Mesothelial cell of epicardium (in vitro differentiated cells): ENCODE measurements around the gene CIAPIN1. TPM values are rescaled to one million over a fixed set of nuclear protein-coding genes. Genes with fewer than 3 reads are reported as not detected.

Source experiments
- DNase-seq, 2 experiments: peaks; one replicate each; pipeline ENCODE4 v3.0.0; 2021; ENCODE audit warnings: low spot score in 2 of 2; ENCODE audit not compliant: unreplicated experiment in 2 of 2
- H3K27ac Mint-ChIP-seq: 2 replicates; pipeline ENCODE4 v1.8.0; 2021; ENCODE audit warnings: mixed read lengths
- H3K27me3 Mint-ChIP-seq: 2 replicates; pipeline ENCODE4 v1.8.0; 2021; ENCODE audit warnings: low read depth, mixed read lengths
- H3K36me3 Mint-ChIP-seq: 2 replicates; pipeline ENCODE4 v1.8.0; 2021; ENCODE audit warnings: mixed read lengths
- H3K4me1 Mint-ChIP-seq: 2 replicates; pipeline ENCODE4 v1.8.0; 2021; ENCODE audit warnings: mixed read lengths
- H3K4me3 Mint-ChIP-seq: 2 replicates; pipeline ENCODE4 v1.8.0; 2021; ENCODE audit warnings: mild to moderate bottlenecking, moderate library complexity, mixed read lengths
- H3K9me3 Mint-ChIP-seq: 2 replicates; pipeline ENCODE4 v1.8.0; 2021; ENCODE audit warnings: mixed read lengths
- CTCF ChIP-seq: fragments of 200-600 bp; sonication (generic); IDR thresholded peaks from one replicate; pipeline ENCODE4 v1.5.0; 2021; ENCODE audit warnings: antibody characterized with exemption; ENCODE audit not compliant: unreplicated experiment
- total RNA-seq: library from RNA; stranded (reverse); gene quantifications from 3 replicates; pipeline ENCODE4 v1.2.1, GENCODE V29; 2021

CIAPIN1 gene
- 57.5 to 62.9 TPM (median 59.0 TPM) in 3 replicates for total RNA-seq

GRCh38 chr16:57447186-57447962 lies at the start of gene CIAPIN1, which contains the start of gene COQ9:
Gene CIAPIN1 (minus strand): TSS chr16:57447385. CDS start chr16:57440928, 6,457 bp downstream.
Gene COQ9 (plus strand): TSS chr16:57447479. CDS start chr16:57447506, 27 bp downstream.
- H3K36me3 Mint-ChIP-seq, result peaks cover 7% of the 10 kb centered on the region
- no peaks in the 10 kb centered on the region for H3K27me3 Mint-ChIP-seq
- peaks cover 15% of the 10 kb centered on the region for H3K4me1 Mint-ChIP-seq
- peak within 1 kb of the TSS; percentile 93 for H3K27ac Mint-ChIP-seq
- peak within 1 kb of the TSS; percentile 88 for H3K4me3 Mint-ChIP-seq
- DNase-seq, result peak; percentile 87 to 90
- no peak for TF ChIP-seq CTCF
- no peaks in the 10 kb centered on the region for H3K9me3 Mint-ChIP-seq

DNA sequence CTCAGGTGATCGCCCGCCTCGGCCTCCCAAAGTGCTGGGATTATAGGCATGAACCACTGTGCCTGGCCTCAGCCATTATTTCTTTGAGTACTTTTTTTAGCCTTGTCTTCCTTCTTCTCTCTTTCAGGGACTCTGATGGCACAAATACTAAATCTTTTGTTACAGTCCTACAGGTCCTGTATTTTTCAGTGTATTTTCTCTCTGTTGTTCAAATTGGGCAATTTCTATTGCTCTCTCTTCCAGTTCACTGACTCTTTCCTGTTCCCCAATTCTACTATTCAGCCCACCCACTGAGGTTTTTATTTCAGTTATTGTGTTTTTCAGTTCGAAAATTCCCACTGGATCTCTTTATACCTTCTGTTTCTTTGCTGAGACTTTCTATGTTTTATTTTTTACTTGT lies 46.6 kb upstream of the CIAPIN1 start:
- Mint-ChIP-seq H3K36me3 (no peaks in the 10 kb centered on the region), H3K27me3 (no peaks in the 10 kb centered on the region), H3K9me3 (no peaks in the 10 kb centered on the region), H3K4me3 (no peak overlapping the region), H3K4me1 (no peaks in the 10 kb centered on the region), H3K27ac (no peak overlapping the region)
- DNase-seq, result no peak
- no peak for TF ChIP-seq CTCF

DNA sequence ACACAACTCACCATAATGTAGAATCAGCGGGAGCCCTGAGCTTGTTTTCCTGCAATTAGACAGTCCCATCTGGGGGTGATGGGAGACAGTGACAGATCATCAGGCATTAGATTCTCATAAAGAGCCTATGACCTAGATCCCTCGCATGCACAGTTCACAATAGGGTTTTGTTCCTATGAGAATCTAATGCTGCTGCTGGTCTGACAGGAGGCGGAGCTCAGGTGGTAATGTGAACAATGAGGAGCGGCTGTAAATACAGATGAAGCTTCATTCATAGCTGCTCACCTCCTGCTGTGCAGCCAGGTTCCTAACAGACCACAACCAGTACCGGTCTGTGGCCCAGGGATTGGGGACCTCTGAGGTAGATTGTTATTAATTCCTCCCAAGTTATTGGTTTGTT lies 42.0 kb upstream of the CIAPIN1 start:
- no peak for TF ChIP-seq CTCF
- Mint-ChIP-seq H3K27ac (no peak overlapping the region), H3K36me3 (no peaks in the 10 kb centered on the region), H3K4me3 (no peak overlapping the region), H3K9me3 (no peaks in the 10 kb centered on the region), H3K27me3 (no peaks in the 10 kb centered on the region), H3K4me1 (peaks cover 34% of the 10 kb centered on the region)
- DNase-seq, result no peak

DNA sequence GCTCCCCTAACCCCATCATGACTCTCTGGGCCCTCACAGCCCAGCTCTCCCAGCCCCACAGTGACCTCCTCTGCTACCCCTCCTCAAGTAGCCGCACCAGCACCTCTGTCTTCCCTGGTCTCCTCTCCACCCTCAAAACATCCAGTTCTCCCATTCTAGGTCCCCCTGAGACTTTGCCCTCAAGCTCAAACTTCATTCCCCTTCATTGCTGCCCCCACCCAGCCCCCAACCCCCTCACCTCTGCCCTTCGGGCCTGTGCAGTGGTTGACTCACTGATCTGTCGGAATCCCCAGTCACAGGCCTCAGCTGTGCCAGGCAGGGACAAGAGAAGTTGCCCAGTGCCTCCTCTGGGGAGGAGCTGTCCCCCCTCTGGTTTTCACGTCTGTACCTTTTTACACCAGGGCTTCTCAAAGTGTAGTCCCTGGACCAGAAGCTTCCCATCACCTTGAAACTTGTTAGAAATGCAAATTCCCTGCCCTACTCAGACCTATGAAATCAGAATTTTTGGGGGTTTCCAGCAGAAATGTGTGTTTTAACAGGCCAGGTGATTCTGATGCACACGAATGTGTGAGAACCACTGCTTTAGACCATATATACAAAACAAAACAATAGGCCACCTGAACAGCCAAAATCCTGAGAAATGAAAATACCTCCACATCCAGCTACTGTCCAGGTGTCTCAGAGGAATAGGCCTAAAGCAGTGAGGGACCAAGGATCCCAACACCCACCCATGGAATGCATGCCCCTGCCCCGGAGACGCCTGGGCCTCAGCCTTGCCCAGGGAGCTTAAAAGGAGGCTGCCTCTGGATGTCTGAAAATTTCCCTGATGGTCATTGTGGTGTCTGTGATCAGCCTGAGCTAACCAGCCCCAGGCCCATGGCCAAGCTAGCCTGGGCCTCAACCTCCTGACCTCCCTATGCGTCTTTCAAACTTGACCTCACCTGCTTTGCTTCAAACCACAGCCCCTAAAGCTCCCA lies 40.0 kb upstream of the CIAPIN1 start:
- Mint-ChIP-seq H3K27me3 (no peaks in the 10 kb centered on the region), H3K36me3 (no peaks in the 10 kb centered on the region), H3K27ac (peak overlapping the region; percentile 97), H3K4me1 (peaks cover 49% of the 10 kb centered on the region), H3K9me3 (no peaks in the 10 kb centered on the region), H3K4me3 (peak overlapping the region; percentile 73)
- TF ChIP-seq CTCF, result no peak
- no peak for DNase-seq

- DNase-seq, result peak; percentile 77 to 84
- Mint-ChIP-seq H3K27ac (peak within 1 kb of the TSS; percentile 97), H3K27me3 (no peaks in the 10 kb centered on the region), H3K9me3 (no peaks in the 10 kb centered on the region), H3K36me3 (no peaks in the 10 kb centered on the region), H3K4me1 (peaks cover 52% of the 10 kb centered on the region), H3K4me3 (peak within 1 kb of the TSS; percentile 92)
- TF ChIP-seq CTCF, result no peak
Observed at GRCh38 chr16:57485916-57486857, 39.0 kb upstream of the CIAPIN1 start, which contains the start of gene DOK4. Gene DOK4 (minus strand): TSS chr16:57486493. CDS start chr16:57479507, 6,986 bp downstream.
